ENCODE measurements around the gene CYB5R3.
A peak's percentile ranks its signal among the peaks of the same experiment; 100 is the strongest.

Gene CYB5R3

GRCh38 chr22:42644422-42645340 lies 4.5 kb downstream of the CYB5R3 start:
- DNase-seq = no peak

GRCh38 chr22:42643634-42644421 lies 5.4 kb downstream of the CYB5R3 start:
- DNase-seq = no peak

GRCh38 chr22:42642806-42643633 lies 6.2 kb downstream of the CYB5R3 start:
- DNase-seq = peak; percentile 58

GRCh38 chr22:42641801-42642413 lies 7.3 kb downstream of the CYB5R3 start:
- DNase-seq = no peak

- no peak for DNase-seq
These were observed 9.5 kb downstream of the CYB5R3 start for GRCh38 chr22:42639541-42640241.

GRCh38 chr22:42637555-42637954 lies 11.6 kb downstream of the CYB5R3 start:
- DNase-seq = no peak

- no peak for DNase-seq
These were observed 12.7 kb downstream of the CYB5R3 start for GRCh38 chr22:42636506-42636905.

GRCh38 chr22:42635531-42635930 lies 13.7 kb downstream of the CYB5R3 start:
- DNase-seq = no peak

GRCh38 chr22:42633013-42633412 lies 16.2 kb downstream of the CYB5R3 start:
- DNase-seq = no peak

- DNase-seq = no peak
These were observed 17.1 kb downstream of the CYB5R3 start for GRCh38 chr22:42632096-42632495.

GRCh38 chr22:42630901-42631602 lies 18.1 kb downstream of the CYB5R3 start:
- no peak for DNase-seq

GRCh38 chr22:42630211-42630610 lies 19.0 kb downstream of the CYB5R3 start:
- no peak for DNase-seq

GRCh38 chr22:42627981-42628380 lies 21.2 kb downstream of the CYB5R3 start:
- DNase-seq = no peak

- no peak for DNase-seq
These were observed 22.1 kb downstream of the CYB5R3 start for GRCh38 chr22:42626951-42627625.

GRCh38 chr22:42626431-42626830 lies 22.8 kb downstream of the CYB5R3 start:
- DNase-seq = no peak

GRCh38 chr22:42625416-42625815 lies 23.8 kb downstream of the CYB5R3 start:
- no peak for DNase-seq

GRCh38 chr22:42624551-42625106 lies 24.6 kb downstream of the CYB5R3 start:
- DNase-seq = no peak

- DNase-seq = no peak
These were observed 25.3 kb downstream of the CYB5R3 start for GRCh38 chr22:42623756-42624441.

- DNase-seq = peak; percentile 34
These were observed 25.9 kb downstream of the CYB5R3 start for GRCh38 chr22:42623301-42623751.

Measured in GDM1 (cell line).